ENCODE data around the gene GPR61.

The GPR61 gene, protein sequence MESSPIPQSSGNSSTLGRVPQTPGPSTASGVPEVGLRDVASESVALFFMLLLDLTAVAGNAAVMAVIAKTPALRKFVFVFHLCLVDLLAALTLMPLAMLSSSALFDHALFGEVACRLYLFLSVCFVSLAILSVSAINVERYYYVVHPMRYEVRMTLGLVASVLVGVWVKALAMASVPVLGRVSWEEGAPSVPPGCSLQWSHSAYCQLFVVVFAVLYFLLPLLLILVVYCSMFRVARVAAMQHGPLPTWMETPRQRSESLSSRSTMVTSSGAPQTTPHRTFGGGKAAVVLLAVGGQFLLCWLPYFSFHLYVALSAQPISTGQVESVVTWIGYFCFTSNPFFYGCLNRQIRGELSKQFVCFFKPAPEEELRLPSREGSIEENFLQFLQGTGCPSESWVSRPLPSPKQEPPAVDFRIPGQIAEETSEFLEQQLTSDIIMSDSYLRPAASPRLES

DNA sequence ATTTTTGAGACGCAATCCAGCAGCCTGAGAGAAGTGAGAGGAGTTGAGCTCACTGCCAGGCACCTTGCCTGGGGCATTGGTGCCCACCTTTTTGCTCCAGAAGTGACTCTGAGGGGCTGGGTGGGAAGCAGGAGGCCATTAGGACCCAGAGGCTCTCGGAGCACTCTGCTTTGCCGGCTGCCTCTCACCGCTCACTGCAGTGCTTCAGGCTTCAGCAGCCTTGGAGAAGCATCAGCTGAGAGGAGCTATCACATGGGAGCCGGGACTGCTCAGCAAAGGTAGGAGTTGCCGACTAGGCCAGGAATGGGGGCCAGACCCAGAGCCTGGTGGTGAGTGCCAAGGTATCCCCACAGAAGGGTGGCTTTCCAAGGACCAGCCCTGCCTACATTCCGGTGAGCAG, at the start of gene GPR61:
Gene GPR61, plus strand, starts transcription at position 197 of the 400 bp plus-strand sequence. CDS start 3,151 bp downstream, outside the sequence.
- DNase-seq (ENCODE audit: low spot score): no peak

DNA sequence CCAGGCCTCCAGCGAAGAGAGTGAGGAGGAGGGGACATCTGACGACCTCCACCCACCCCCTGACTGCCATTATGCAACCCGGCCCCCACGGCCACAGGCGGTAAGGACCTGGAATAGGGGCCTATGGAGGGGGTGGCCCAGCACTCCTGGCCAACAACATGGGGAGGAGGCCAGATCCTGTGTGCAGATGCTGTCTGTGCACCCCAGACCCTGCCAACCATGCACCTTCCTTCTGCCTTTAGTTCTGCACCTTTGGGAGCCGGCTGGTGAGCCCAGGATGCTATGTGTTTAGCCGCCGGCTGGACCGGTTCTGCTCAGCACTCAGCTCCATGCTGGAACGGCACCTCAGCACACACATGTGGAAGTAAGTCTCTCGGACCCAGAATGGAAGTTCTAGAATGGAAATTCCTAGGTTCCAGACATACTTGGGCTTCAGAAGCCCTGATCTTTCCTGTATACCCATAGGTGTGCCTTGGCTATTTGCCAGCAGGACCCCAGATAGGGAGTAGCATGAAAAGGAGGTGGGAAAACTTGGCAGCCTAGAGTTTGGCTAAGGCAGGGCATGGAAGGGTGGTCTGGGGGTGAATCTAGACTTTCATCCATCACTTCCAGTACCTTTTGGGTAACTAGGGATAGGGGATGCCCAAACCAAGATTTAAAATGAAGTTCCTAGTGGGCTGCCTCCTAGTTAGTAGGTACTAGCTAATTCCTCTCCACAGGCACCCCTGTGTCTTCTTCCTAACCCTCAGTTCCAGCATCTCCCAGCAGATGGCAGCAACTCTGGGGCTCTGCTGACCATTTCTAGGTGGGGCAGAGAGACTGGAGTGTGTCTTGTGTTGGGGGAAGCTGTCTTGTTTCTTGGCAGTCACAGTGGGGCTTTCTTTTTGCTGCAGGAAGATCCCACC, 49.4 kb upstream of the GPR61 start:
- DNase-seq (ENCODE audit: low spot score): peak; percentile 85

- DNase-seq (ENCODE audit: low spot score): no peak
Observed at GRCh38 chr1:109490934-109491302, 48.8 kb upstream of the GPR61 start.

DNA sequence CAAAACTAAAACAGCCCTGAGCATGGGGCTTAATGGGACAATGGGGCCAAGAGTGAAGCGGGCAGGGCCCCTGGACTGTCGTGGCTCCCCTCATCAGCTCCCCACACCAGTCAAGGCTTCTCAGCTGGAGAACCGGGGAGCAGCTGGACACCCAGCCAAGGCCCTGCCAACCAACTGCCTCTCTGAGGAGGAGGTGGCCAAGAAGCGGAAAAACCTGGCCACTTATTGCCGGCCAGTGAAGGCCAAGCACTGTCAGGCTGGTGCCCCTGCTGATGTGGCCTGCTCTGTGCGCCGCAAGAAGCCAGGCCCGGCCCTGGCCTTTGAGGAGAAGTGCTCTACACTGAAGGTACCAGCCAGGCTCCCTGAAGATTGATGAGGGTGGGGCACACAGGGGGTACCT, 48.3 kb upstream of the GPR61 start:
- DNase-seq (ENCODE audit: low spot score): no peak

GRCh38 chr1:109492779-109493178, 46.9 kb upstream of the GPR61 start:
- DNase-seq (ENCODE audit: low spot score): no peak

GRCh38 chr1:109493227-109493626, 46.4 kb upstream of the GPR61 start:
- DNase-seq (ENCODE audit: low spot score): no peak

- peak; percentile 94 for DNase-seq (ENCODE audit: low spot score)
Observed at GRCh38 chr1:109493805-109494539, 45.7 kb upstream of the GPR61 start, which contains the start of gene CYB561D1. CYB561D1 (plus strand) TSS chr1:109494094; CDS start chr1:109494140, 46 bp downstream.

- no peak for DNase-seq (ENCODE audit: low spot score)
Observed at GRCh38 chr1:109495738-109496137, 43.9 kb upstream of the GPR61 start.

DNA sequence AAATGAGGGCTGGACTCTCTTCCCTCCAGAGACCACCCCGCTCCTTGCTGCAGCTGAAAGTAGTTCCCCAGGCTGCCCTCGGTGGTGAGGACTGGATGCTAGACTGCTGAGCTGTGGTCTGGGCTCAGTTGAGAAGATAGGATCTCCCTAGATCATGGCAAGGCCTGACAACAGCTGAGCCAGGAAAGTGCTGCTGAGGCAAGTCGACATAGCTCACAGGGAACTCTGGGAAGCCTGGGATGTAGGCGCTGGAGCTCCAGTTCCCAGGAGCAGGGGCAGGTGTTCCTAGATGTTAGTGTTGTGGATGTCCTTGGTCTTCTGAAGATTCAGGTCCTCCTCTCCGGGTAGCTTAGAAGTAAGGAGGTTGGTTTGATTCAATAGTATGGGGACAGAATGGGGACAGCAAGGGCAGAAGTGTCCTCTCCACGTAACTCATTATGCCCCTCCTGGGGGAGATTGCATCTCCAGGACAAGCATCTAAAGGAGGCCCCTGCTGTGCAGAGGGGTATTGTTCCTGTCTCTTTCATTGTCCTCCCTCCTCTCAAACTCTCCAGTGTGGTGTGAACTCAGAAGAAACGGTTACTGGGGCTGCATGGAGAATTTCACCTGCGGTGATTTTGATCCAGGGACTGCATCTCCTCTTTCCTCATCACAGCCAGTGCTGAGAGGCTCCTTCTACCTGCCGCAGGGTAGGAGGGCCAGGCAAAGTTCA, 42.1 kb upstream of the GPR61 start:
- no peak for DNase-seq (ENCODE audit: low spot score)

- DNase-seq (ENCODE audit: low spot score): peak; percentile 26
Observed at GRCh38 chr1:109498161-109498801, 41.4 kb upstream of the GPR61 start.

DNA sequence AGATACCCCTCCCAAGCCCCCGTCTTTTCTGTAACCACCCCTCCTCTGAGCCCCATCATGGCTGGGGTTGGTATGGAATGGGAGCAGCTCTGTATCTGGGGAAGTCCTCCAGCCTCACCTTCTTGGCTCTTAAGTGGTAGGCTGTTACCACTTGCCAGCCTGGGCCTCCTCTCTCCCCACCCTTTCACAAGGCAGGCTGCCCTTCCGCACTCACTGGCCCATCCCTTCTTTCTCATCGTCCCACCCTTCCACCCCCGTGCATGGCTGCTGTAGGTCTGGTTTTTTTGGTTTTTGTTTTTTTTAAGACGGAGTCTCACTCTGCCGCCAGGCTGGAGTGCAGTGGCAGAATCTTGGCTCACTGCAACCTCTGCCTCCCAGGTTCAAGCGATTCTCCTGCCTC, 40.6 kb upstream of the GPR61 start:
- no peak for DNase-seq (ENCODE audit: low spot score)

DNA sequence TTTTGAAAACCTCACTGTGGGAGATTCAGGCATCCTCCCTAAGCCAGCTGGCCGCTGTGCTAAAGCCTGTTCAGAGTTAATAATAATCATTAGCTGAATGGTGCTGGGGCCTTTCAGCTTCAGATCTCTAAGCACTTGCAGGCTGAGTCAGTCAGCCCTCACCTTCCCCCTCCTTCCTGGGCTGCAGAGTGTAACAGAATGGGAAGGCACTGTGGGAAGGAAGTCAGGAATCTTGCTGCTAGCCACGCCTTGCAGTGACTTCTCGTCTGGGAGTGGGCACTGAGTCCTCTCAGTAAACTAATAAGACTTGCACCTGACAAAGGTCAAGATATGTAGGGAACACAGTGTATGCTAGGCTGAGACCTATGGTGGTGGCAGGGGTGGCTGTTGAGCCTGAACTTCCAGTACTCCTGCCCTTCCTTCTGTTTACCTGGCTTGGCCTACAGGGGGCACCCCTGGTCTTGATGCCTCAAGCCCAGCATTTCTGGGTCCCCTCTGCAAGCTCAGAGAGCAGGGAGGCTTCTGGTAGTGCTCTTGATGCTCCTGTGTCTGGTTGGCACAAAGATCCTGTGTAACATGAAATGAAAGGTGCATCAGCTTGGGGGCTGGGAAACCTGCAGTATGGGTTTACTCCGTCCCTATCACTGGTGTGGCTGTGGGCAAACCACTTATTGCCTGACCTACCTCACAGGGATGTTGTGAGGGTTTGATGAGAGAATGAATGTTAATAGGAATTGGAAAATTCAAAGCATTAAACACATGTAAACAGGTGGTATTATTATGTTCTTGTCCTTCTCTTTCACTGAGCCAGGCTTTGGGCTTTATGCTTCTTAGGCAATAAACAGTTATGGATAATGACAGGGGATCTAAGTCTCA, 39.8 kb upstream of the GPR61 start:
- peak; percentile 70 for DNase-seq (ENCODE audit: low spot score)

GRCh38 chr1:109500941-109501381, 38.7 kb upstream of the GPR61 start:
- no peak for DNase-seq (ENCODE audit: low spot score)

- DNase-seq (ENCODE audit: low spot score): no peak
Observed at GRCh38 chr1:109501644-109502363, 37.9 kb upstream of the GPR61 start.

DNA sequence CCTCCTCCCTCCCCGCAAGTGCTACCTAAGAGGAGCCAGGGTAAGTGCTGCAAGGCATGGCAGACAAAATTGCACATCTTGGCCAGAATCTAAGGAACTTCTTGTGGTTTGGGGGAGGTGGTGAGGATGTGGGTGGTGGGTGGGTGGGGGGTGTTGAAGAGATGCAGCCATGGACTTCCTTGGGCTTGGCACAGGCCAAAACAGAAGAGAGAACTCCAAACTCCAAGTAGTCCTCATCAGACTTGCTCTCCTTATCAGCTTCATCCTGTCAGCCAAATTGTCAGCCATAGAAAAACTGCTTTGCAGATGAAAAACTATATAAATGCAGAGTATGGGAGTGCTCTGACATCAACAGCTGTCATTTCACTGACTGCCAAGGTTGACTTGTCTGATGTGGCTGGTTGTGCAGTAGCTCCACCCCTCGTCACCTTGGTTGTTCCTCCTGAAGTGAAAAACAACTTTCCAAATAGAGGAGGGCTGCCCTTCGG, 37.3 kb upstream of the GPR61 start:
- no peak for DNase-seq (ENCODE audit: low spot score)

GRCh38 chr1:109503935-109504334, 35.7 kb upstream of the GPR61 start:
- no peak for DNase-seq (ENCODE audit: low spot score)

DNA sequence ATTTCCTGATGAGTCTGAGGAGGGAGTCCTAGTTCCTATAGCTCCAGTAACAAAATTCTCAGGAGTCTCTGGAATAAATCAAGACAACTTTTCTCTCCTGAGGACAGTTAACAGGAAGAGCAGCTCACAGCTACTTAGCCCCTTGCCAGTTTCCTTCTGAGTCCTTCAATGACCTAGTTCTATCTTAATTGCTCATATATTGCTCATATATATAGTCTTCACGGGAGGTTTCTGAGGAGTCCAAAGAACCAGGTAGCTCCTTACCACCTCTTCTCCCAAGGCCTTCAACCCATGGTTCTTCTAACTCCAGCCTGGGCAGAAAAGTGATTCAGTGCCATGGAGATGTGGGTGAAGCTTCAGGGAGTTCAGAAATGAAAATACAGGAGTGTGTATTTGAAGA, 34.7 kb upstream of the GPR61 start:
- DNase-seq (ENCODE audit: low spot score): no peak

- no peak for DNase-seq (ENCODE audit: low spot score)
Observed at GRCh38 chr1:109508001-109508872, 31.4 kb upstream of the GPR61 start.

All from NAMALWA (cell line).